H9 (cell line): ENCODE measurements around the gene CCDC3. TPM values are rescaled to one million over a fixed set of nuclear protein-coding genes. Genes with fewer than 3 reads are reported as not detected.

Experiments
- DNase-seq: peaks from one replicate; pipeline ENCODE4 v3.0.0-alpha.2; 2017
- H2AFZ ChIP-seq: one replicate; pipeline ENCODE4 v1.6.1; 2013; ENCODE audit warnings: mild to moderate bottlenecking, low read length, control low read depth, moderate library complexity
- H2AK5ac ChIP-seq: 2 replicates; pipeline ENCODE4 v1.6.1; 2013; ENCODE audit warnings: low read length, control low read depth, mixed read lengths; ENCODE audit not compliant: insufficient read length
- H2BK120ac ChIP-seq: one replicate; pipeline ENCODE4 v1.6.1; 2013; ENCODE audit warnings: low read depth, mild to moderate bottlenecking, low read length, control low read depth, inconsistent platforms; ENCODE audit not compliant: poor library complexity, severe bottlenecking
- H2BK12ac ChIP-seq: 2 replicates; pipeline ENCODE4 v1.6.1; 2013; ENCODE audit warnings: low read length, control low read depth, mixed read lengths, low read depth; ENCODE audit not compliant: insufficient read length
- H2BK15ac ChIP-seq: 2 replicates; pipeline ENCODE4 v1.6.1; 2013; ENCODE audit warnings: low read depth, low read length, control low read depth
- H2BK20ac ChIP-seq: one replicate; pipeline ENCODE4 v1.6.1; 2013; ENCODE audit warnings: low read depth, mild to moderate bottlenecking, low read length, control low read depth, inconsistent platforms; ENCODE audit not compliant: poor library complexity, severe bottlenecking
- H2BK5ac ChIP-seq: 2 replicates; pipeline ENCODE4 v1.6.1; 2013; ENCODE audit warnings: low read length, control low read depth, mixed read lengths; ENCODE audit not compliant: insufficient read length
- H3K14ac ChIP-seq: 2 replicates; pipeline ENCODE4 v1.6.1; 2013; ENCODE audit warnings: low read length, control low read depth; ENCODE audit not compliant: insufficient read depth
- H3K18ac ChIP-seq: 2 replicates; pipeline ENCODE4 v1.6.1; 2013; ENCODE audit warnings: low read depth, mild to moderate bottlenecking, mixed read lengths, low read length, control low read depth; ENCODE audit not compliant: insufficient read length
- H3K23ac ChIP-seq: 2 replicates; pipeline ENCODE4 v1.6.1; 2013; ENCODE audit warnings: low read length, control low read depth, mixed read lengths, low read depth; ENCODE audit not compliant: insufficient read length
- H3K23me2 ChIP-seq: 2 replicates; pipeline ENCODE4 v1.6.1; 2013; ENCODE audit warnings: low read depth, mild to moderate bottlenecking, mixed read lengths, low read length, control low read depth; ENCODE audit not compliant: insufficient read length, poor library complexity, severe bottlenecking
- H3K27ac ChIP-seq: 2 replicates; pipeline ENCODE4 v1.5.1; 2013; ENCODE audit warnings: low read length, control low read depth, mixed read lengths, low read depth; ENCODE audit not compliant: insufficient read length
- H3K27me3 ChIP-seq: 2 replicates; pipeline ENCODE4 v1.6.1; 2013; ENCODE audit warnings: low read length, control low read depth, inconsistent platforms; ENCODE audit not compliant: insufficient read depth
- H3K4ac ChIP-seq: 2 replicates; pipeline ENCODE4 v1.6.1; 2013; ENCODE audit warnings: low read depth, mild to moderate bottlenecking, control low read depth, inconsistent platforms, low read length, moderate library complexity
- H3K4me1 ChIP-seq: 2 replicates; pipeline ENCODE4 v1.6.1; 2013; ENCODE audit warnings: low read length, control low read depth, inconsistent platforms; ENCODE audit not compliant: insufficient read depth
- H3K4me2 ChIP-seq: 2 replicates; pipeline ENCODE4 v1.6.1; 2013; ENCODE audit warnings: low read length, control low read depth, mixed read lengths; ENCODE audit not compliant: insufficient read length, insufficient read depth
- H3K56ac ChIP-seq: 2 replicates; pipeline ENCODE4 v1.6.1; 2013; ENCODE audit warnings: low read depth, mild to moderate bottlenecking, mixed read lengths, low read length, control low read depth; ENCODE audit not compliant: insufficient read length
- H3K79me1 ChIP-seq: 2 replicates; pipeline ENCODE4 v1.6.1; 2013; ENCODE audit warnings: low read depth, mild to moderate bottlenecking, moderate library complexity, low read length, control low read depth, inconsistent platforms; ENCODE audit not compliant: insufficient read depth, poor library complexity, severe bottlenecking
- H3K79me2 ChIP-seq: 2 replicates; pipeline ENCODE4 v1.6.1; 2013; ENCODE audit warnings: low read length, control low read depth, inconsistent platforms; ENCODE audit not compliant: insufficient read depth
- H3K9ac ChIP-seq: 2 replicates; pipeline ENCODE4 v1.6.1; 2013; ENCODE audit warnings: low read length, control low read depth, mixed read lengths; ENCODE audit not compliant: insufficient read length; ENCODE audit errors: extremely low read depth
- H3K9me3 ChIP-seq: one replicate; pipeline ENCODE4 v1.6.1; 2013; ENCODE audit warnings: low read depth, low read length, inconsistent platforms; ENCODE audit not compliant: control insufficient read depth
- H3T11ph ChIP-seq: one replicate; pipeline ENCODE4 v1.6.1; 2013; ENCODE audit warnings: mild to moderate bottlenecking, low read length, control low read depth, inconsistent platforms
- H4K20me1 ChIP-seq: one replicate; pipeline ENCODE4 v1.6.1; 2013; ENCODE audit not compliant: control insufficient read depth, insufficient read length, insufficient read depth
- H4K5ac ChIP-seq: 2 replicates; pipeline ENCODE4 v1.6.1; 2013; ENCODE audit warnings: low read depth, mild to moderate bottlenecking, mixed read lengths, low read length, control low read depth; ENCODE audit not compliant: insufficient read length
- H4K8ac ChIP-seq: replicated peaks from 2 replicates; pipeline ENCODE4 v1.6.1; 2013; ENCODE audit warnings: low read length, control low read depth, mixed read lengths, low read depth; ENCODE audit not compliant: insufficient read length
- H4K91ac ChIP-seq: 2 replicates; pipeline ENCODE4 v1.6.1; 2013; ENCODE audit warnings: low read depth, mild to moderate bottlenecking, moderate library complexity, mixed read lengths, low read length, control low read depth; ENCODE audit not compliant: insufficient read length
- H3K27ac Mint-ChIP-seq, 3 experiments: 2 replicates in 2 of 3; 3 replicates in 1 of 3; pipeline ENCODE4 v1.8.0; 2020 to 2021; ENCODE audit warnings: mixed read lengths in 3 of 3, mild to moderate bottlenecking in 1 of 3, moderate library complexity in 1 of 3
- H3K27me3 Mint-ChIP-seq: 2 replicates; pipeline ENCODE4 v1.8.0; 2021; ENCODE audit warnings: low read depth, mild to moderate bottlenecking, moderate library complexity, mixed read lengths
- H3K36me3 Mint-ChIP-seq, 3 experiments: 2 replicates in 2 of 3; 3 replicates in 1 of 3; pipeline ENCODE4 v1.8.0; 2020 to 2021; ENCODE audit warnings: low read depth in 3 of 3, mixed read lengths in 3 of 3; ENCODE audit not compliant: insufficient read depth in 1 of 3
- H3K4me1 Mint-ChIP-seq, 2 experiments: 2 replicates each; pipeline ENCODE4 v1.8.0; 2020; ENCODE audit warnings: mixed read lengths in 2 of 2
- H3K4me3 Mint-ChIP-seq, 2 experiments: 2 replicates in 1 of 2; 3 replicates in 1 of 2; pipeline ENCODE4 v1.8.0; 2020 to 2021; ENCODE audit warnings: mild to moderate bottlenecking in 2 of 2, mixed read lengths in 2 of 2, moderate library complexity in 1 of 2
- H3K9me3 Mint-ChIP-seq, 2 experiments: 2 replicates in 1 of 2; 3 replicates in 1 of 2; pipeline ENCODE4 v1.8.0; 2020; ENCODE audit warnings: mild to moderate bottlenecking in 2 of 2, mixed read lengths in 2 of 2, moderate library complexity in 1 of 2
- CTCF ChIP-seq: fragments of 200-600 bp; sonication (generic); conservative IDR thresholded peaks from 3 replicates; pipeline ENCODE4 v1.8.0; 2021; ENCODE audit warnings: antibody characterized with exemption, mild to moderate bottlenecking
- WGBS: extraction: QIAGEN DNeasy Blood & Tissue Kit; methylation state at CpG from one replicate; pipeline ENCODE4 v1.1.7; 2013; ENCODE audit warnings: missing lambda C conversion rate, low lambda C conversion rate, mixed read lengths; ENCODE audit not compliant: insufficient read length; ENCODE audit errors: extremely low coverage; 5-methylcytosine and 5-hydroxymethylcytosine counted together
- total RNA-seq: library from RNA; stranded (reverse); gene quantifications from 2 replicates; pipeline ENCODE4 v1.2.1, GENCODE V29; 2021

Gene CCDC3
- total RNA-seq, 1 experiment from 2014 or later = 2.3 TPM

GRCh38 chr10:12922117-12922900, 79.2 kb downstream of the CCDC3 start:
- Histone ChIP-seq H3K27me3 (no peaks in the 10 kb centered on the region), H3K79me2 (no peaks in the 10 kb centered on the region), H3K9ac (no peak overlapping the region), H3K9me3 (no peaks in the 10 kb centered on the region), H3K79me1 (no peaks in the 10 kb centered on the region), H2BK12ac (no peak overlapping the region), H2BK120ac (no peak overlapping the region), H3K56ac (no peak overlapping the region), H2BK20ac (no peak overlapping the region), H2BK15ac (no peak overlapping the region), H3K4ac (no peak overlapping the region), H3K14ac (no peak overlapping the region), H4K5ac (no peak overlapping the region), H4K8ac (no peak overlapping the region), H3K27ac (no peak overlapping the region), H3K23me2 (no peaks in the 10 kb centered on the region), H2AFZ (no peak overlapping the region), H4K91ac (no peak overlapping the region), H3K23ac (no peak overlapping the region), H2AK5ac (no peak overlapping the region), H3T11ph (no peak overlapping the region), H3K4me2 (no peak overlapping the region), H3K18ac (no peak overlapping the region), H2BK5ac (no peak overlapping the region), H3K4me1 (no peaks in the 10 kb centered on the region), H4K20me1 (no peaks in the 10 kb centered on the region)
- Mint-ChIP-seq H3K36me3 (no peaks in the 10 kb centered on the region), H3K9me3 (peaks cover 0 to 6% of the 10 kb centered on the region in 2 experiments; a peak in 1 of 5 replicates), H3K27me3 (no peaks in the 10 kb centered on the region; the same call in 1 of the 2 replicates), H3K4me3 (no peak overlapping the region; a peak in 1 of 5 replicates), H3K27ac (no peak overlapping the region), H3K4me1 (no peaks in the 10 kb centered on the region)
- no peak for TF ChIP-seq CTCF
- DNase-seq = no peak
- no CpG with 5 or more reads among the region's 13 CpGs for WGBS
